AML-193 (cell line): Measurements from ENCODE around the gene IGSF5.

Experiments
- DNase-seq, 2 experiments: peaks; one replicate each; lab custom pipeline; 2025; lab: John Stamatoyannopoulos, UW

Gene IGSF5

GRCh38 chr21:39822042-39822441 lies 77.1 kb downstream of the IGSF5 start:
- DNase-seq = no peak

- no peak for DNase-seq
These were observed 80.3 kb downstream of the IGSF5 start for GRCh38 chr21:39825250-39825649.

GRCh38 chr21:39834543-39834942 lies 89.6 kb downstream of the IGSF5 start:
- DNase-seq = no peak

GRCh38 chr21:39837861-39838359 lies 92.9 kb downstream of the IGSF5 start:
- DNase-seq = no peak

- DNase-seq = no peak
These were observed 95.6 kb downstream of the IGSF5 start for GRCh38 chr21:39840373-39841097.

GRCh38 chr21:39842741-39843459 lies 97.9 kb downstream of the IGSF5 start:
- DNase-seq = no peak

- DNase-seq = no peak
These were observed 98.5 kb downstream of the IGSF5 start for GRCh38 chr21:39843483-39843882.

- no peak for DNase-seq
These were observed 98.9 kb downstream of the IGSF5 start for GRCh38 chr21:39843916-39844315.

- no peak for DNase-seq
These were observed 100.7 kb downstream of the IGSF5 start for GRCh38 chr21:39845571-39846130.

GRCh38 chr21:39847877-39848276 lies 102.9 kb downstream of the IGSF5 start:
- DNase-seq = no peak

GRCh38 chr21:39849014-39849655 lies 104.2 kb downstream of the IGSF5 start:
- DNase-seq = no peak

- no peak for DNase-seq
These were observed 105.3 kb downstream of the IGSF5 start for GRCh38 chr21:39850333-39850732.

- DNase-seq = no peak
These were observed 106.1 kb downstream of the IGSF5 start for GRCh38 chr21:39851002-39851618.
